ENCODE measurements around the gene SBK2.

Gene SBK2

DNA sequence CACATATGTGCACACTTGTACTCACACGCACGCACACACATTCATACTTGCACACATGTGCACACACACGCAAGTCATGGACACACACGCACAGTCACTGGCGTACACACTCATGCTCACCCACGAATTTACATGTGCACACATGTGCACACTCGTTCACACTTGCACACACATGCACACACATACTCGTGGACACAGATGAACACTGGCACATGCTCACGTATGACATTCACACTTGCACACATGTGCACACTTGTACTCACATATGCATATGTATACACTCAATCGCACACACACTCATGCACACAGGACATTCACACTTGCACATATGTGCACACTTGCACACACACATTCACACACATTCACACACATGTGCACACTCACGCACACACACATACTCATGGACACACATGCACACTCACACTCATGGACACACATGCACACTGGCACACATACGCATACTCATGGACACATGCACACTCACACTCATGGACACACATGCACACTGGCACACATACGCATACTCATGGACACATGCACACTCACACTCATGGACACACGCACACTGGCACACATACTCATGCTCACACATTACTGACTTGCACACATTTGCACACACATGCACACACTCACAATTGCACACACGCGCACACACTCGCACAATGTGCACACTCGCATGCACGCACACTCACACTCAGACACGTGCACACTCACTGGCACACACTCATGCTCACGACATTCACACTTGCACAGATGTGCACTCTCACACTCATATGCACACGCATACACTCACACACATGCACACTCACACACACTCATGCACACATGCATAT, 9.5 kb downstream of the SBK2 start:
- no peak overlapping the region for H3K4me3 ChIP-seq (ENCODE audit: low read depth, low read length)
- in situ Hi-C loops (cut with HindIII; ENCODE audit: low sequenced_read_pairs): no loop called here
- no peak for DNase-seq (ENCODE audit: low read depth)
- TF ChIP-seq, protein P1, sequence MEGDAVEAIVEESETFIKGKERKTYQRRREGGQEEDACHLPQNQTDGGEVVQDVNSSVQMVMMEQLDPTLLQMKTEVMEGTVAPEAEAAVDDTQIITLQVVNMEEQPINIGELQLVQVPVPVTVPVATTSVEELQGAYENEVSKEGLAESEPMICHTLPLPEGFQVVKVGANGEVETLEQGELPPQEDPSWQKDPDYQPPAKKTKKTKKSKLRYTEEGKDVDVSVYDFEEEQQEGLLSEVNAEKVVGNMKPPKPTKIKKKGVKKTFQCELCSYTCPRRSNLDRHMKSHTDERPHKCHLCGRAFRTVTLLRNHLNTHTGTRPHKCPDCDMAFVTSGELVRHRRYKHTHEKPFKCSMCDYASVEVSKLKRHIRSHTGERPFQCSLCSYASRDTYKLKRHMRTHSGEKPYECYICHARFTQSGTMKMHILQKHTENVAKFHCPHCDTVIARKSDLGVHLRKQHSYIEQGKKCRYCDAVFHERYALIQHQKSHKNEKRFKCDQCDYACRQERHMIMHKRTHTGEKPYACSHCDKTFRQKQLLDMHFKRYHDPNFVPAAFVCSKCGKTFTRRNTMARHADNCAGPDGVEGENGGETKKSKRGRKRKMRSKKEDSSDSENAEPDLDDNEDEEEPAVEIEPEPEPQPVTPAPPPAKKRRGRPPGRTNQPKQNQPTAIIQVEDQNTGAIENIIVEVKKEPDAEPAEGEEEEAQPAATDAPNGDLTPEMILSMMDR (IDR thresholded peaks at IDR 0.05; ENCODE audit: low read depth, low read length, missing control alignments): no peak

DNA sequence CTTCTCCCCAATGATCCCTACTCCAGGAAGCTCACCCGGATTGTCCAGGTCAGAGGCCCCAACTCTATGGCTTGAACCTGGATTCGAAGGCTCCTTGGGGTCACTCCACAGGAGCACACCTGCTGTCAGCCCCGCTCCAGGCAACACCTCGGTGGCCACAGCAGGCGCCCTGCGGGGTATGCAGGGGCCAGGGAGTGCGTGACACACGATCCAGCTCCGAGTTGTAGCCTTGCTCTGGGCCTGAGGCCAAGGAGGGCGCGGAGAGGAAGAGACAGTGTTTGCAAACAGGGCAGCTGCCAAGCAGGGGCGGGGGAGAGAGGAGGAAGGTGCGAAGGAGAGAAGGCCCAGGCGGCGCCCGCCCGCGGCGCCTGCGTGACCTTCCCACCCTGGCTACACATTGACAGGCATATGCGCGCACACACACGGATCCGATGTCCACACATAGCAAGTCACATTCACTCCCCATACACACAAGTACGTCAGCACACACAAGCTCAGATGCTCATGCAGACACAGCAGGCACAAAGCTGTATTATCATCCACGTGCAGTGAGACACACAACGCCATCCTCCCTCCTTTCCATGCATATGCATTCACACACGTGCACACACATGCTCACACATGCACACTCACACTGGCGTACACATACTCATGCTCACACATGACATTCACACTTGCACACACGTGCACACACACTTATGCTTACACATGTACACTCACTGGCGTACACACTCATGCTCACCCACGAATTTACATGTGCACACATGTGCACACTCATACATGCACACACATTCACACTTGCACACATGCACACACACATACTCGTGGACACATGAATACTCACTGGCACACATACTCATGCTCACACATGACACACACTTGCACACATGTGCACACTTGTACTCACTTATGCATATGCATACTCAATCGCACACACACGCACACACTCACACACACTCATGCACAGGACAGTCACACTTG, 10.4 kb downstream of the SBK2 start:
- no peak for DNase-seq (ENCODE audit: low read depth)
- no peak overlapping the region for H3K4me3 ChIP-seq (ENCODE audit: low read depth, low read length)
- TF ChIP-seq, protein P1 (IDR thresholded peaks at IDR 0.05; ENCODE audit: low read depth, low read length, missing control alignments): no peak
- in situ Hi-C loops (cut with HindIII; ENCODE audit: low sequenced_read_pairs): no loop called here

DNA sequence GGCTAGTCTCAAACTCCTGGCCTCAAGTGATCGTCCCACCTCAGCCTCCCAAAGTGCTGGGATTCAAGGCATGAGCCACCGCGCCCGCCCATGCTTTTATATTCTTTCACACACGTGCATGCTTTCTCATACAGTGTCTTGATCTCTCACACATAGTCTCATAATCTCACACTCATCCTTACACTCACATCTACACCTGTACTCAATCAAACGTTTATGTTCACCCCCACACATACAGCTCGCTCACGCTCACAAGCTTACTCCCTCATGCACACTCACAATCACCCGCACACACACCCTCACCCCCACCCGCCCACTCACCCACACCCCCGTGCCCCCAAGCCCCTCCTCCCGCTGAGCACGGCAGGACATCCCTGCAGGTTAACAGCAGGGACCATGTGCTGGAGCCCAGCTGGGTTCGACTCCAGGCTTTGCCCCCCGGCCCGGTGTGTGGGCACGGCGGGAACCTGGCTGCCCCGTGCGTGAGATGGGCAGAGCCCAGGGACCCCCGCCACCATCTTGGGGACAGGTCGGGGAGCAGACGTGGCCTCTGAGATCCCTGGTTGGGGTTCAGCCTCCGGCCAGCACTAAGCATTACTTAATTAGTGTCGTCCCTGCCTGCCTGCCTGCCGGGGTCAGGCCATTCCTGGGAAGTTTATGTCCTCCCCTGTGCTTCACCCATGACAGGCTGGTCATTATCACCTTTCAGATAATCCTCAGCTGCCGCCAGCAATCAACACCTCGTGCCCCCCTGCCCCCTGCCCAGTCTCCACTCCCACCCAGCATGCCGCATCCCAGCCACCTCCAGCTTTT, 11.4 kb downstream of the SBK2 start:
- TF ChIP-seq, protein P1 (IDR thresholded peaks at IDR 0.05; ENCODE audit: low read depth, low read length, missing control alignments): no peak
- in situ Hi-C loops (cut with HindIII; ENCODE audit: low sequenced_read_pairs): no loop called here
- H3K4me3 ChIP-seq (ENCODE audit: low read depth, low read length): no peak overlapping the region
- no peak for DNase-seq (ENCODE audit: low read depth)

DNA sequence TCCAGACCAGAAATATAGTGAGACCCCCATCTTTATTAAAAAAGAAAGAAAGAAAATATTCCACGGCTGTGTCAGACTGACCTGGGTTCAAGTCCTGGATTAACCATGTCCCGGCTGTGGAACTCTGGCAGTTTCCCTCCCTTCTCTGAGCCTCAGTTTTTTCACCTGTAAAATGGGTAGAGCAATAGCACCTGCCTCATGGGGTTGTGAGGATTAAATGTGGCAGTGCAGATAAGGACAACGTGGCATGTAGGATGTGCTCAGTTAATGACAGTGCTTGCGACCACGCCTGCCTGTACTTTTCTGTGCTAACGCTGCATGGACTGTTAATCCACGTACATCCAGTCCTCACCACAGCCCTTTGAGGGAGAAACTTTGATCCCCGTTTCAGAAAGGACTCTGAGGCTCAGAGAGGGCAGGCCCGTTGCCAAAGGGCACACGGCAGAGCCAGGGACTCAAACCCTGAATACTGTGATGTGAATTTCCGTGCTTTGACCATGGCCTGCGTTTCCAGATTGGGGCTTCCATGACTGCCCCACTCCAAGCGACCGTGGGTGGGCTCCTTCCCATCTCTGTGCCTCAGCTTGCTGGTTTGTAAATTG, 16.1 kb downstream of the SBK2 start:
- DNase-seq (ENCODE audit: low read depth): no peak
- H3K4me3 ChIP-seq (ENCODE audit: low read depth, low read length): no peak overlapping the region
- in situ Hi-C loops (cut with HindIII; ENCODE audit: low sequenced_read_pairs): no loop called here
- TF ChIP-seq, protein P1 (IDR thresholded peaks at IDR 0.05; ENCODE audit: low read depth, low read length, missing control alignments): no peak

DNA sequence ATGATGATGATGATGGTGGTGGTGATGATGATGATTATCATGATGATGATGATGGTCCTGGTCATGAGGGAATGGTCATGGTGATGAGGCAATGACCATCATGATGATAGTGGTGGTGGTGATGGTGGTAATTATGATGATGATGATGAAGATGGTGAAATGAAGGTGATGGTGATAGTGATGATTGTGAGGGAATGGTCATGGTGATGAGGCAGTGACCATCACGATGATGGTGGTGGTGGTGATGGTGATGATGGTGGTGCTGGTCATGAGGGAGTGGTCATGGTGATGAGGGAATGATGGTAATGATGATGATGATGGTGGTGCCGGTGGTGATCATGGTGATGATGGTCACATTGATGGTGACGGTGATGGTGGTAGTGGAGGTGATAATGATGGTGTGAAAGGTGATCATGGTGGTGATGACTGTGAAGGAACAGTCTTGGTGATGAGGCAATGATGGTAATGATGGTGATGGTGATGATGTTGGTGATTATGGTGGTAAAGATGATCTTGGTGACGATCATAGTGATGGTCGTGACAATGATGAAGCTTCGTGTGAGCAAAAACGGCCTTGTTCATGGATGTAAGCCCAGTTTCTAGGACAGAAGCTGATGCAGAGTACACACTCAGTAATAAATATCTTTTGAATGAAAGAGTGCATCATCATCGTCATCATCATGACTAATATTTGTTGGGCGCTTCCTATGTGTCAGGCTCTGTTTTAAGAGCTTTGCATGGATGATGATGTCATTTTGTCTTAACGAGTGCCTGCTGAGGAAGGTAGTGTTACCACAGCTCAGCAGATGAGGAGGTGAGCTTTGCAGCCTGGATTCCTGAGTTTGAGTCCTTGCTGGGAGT, 17.3 kb downstream of the SBK2 start:
- no peak for DNase-seq (ENCODE audit: low read depth)
- no peak overlapping the region for H3K4me3 ChIP-seq (ENCODE audit: low read depth, low read length)
- TF ChIP-seq, protein P1 (IDR thresholded peaks at IDR 0.05; ENCODE audit: low read depth, low read length, missing control alignments): no peak
- in situ Hi-C loops (cut with HindIII; ENCODE audit: low sequenced_read_pairs): no loop called here

Measured in astrocyte of the cerebellum (primary cell).